H1 (cell line): ENCODE measurements around the gene RIMS3. TPM values are rescaled to one million over a fixed set of nuclear protein-coding genes. Genes with fewer than 3 reads are reported as not detected.

Source experiments
- CBX8 ChIP-seq: fragments of 300-800, 300-1000 bp; sonication (generic); IDR thresholded peaks from 2 replicates; pipeline ENCODE4 v1.7.1; 2016; ENCODE audit warnings: low read depth, low read length, borderline replicate concordance
- CHD7 ChIP-seq: fragments of 300-600 bp; sonication (generic); IDR thresholded peaks from 2 replicates; pipeline ENCODE4 v1.7.1; 2012; ENCODE audit warnings: low read length, moderate library complexity, mild to moderate bottlenecking, inconsistent platforms; ENCODE audit not compliant: insufficient replicate concordance
- SP2 ChIP-seq: IDR thresholded peaks from 2 replicates; pipeline ENCODE4 v1.6.1; 2012; ENCODE audit warnings: mild to moderate bottlenecking, low read length, inconsistent platforms
- TBP ChIP-seq: IDR thresholded peaks from 2 replicates; pipeline ENCODE4 v1.6.1; 2011; ENCODE audit warnings: low read depth, low read length, improper control_type of control experiment
- polyA plus RNA-seq, 7 experiments: library from polyadenylated mRNA; depleted of rRNA in 3 of 7; stranded (reverse) in 5 of 7; unstranded in 2 of 7; fragments of >200 nt in 5 of 7; fragments of 200-250 nt in 2 of 7; gene quantifications; 1 replicate in 5 of 7; 2 replicates in 1 of 7; 4 replicates in 1 of 7; pipeline versions ENCODE4 v1.2.1 to v1.2.3, GENCODE V29; 2011 to 2013; ENCODE audit warnings: missing spikeins in 2 of 7, mixed read lengths in 2 of 7
- total RNA-seq: library from RNA; stranded (reverse); fragmentation: NEBNext Ultra II Directional; extraction: Animal tissue kit (Norgen Biotek cat#: 25700); gene quantifications from 2 replicates; pipeline ENCODE4 v1.2.1, GENCODE V29; 2021

Gene RIMS3
- total and polyA plus RNA-seq, 2 of the 8 experiments (the other 6 are each of a cell fraction or from before 2014, with no cell fraction given) = 13.3 to 20.6 TPM

GRCh38 chr1:40646315-40646714 lies 19.2 kb downstream of the RIMS3 start (continued):
- TF ChIP-seq CHD7 (no peak), CBX8 (no peak), SP2 (no peak), TBP (no peak)
